HepG2 (cell line): ENCODE data around the gene AHSG. TPM values are rescaled to one million over a fixed set of nuclear protein-coding genes. Genes with fewer than 3 reads are reported as not detected.

Experiments used
- AFF4 ChIP-seq: sonication (generic); formaldehyde crosslinking; IDR thresholded peaks from 2 replicates; pipeline ENCODE4 v1.4.0; 2020; ENCODE audit warnings: missing genetic modification reagents
- CBFB ChIP-seq: sonication (generic); formaldehyde crosslinking; IDR thresholded peaks from 2 replicates; pipeline ENCODE4 v1.4.0; 2020; ENCODE audit warnings: missing genetic modification reagents
- CBX1 ChIP-seq: IDR thresholded peaks from one replicate; pipeline ENCODE4 v1.6.1; 2016; ENCODE audit warnings: antibody characterized with exemption, low read depth
- ELF3 ChIP-seq: IDR thresholded peaks from 2 replicates; pipeline ENCODE4 v1.6.1; 2016; ENCODE audit warnings: missing genetic modification reagents, missing compliant biosample characterization
- FIP1L1 ChIP-seq: fragments of 200-400 bp; formaldehyde crosslinking; IDR thresholded peaks from 2 replicates; pipeline ENCODE4 v1.6.1; 2018; ENCODE audit warnings: low read depth, mild to moderate bottlenecking, low read length, moderate library complexity, borderline replicate concordance; ENCODE audit not compliant: insufficient read depth
- FOXO1 ChIP-seq: sonication (generic); formaldehyde crosslinking; IDR thresholded peaks from 2 replicates; pipeline ENCODE4 v1.4.0; 2020; ENCODE audit warnings: missing genetic modification reagents
- HOMEZ ChIP-seq: IDR thresholded peaks from 2 replicates; pipeline ENCODE4 v1.6.1; 2016; ENCODE audit warnings: low read depth
- JUNB ChIP-seq: sonication (generic); formaldehyde crosslinking; IDR thresholded peaks from 2 replicates; pipeline ENCODE4 v1.8.0; 2022; ENCODE audit warnings: missing genetic modification reagents, mild to moderate bottlenecking, borderline replicate concordance
- JUND ChIP-seq: sonication (generic); formaldehyde crosslinking; IDR thresholded peaks from 2 replicates; pipeline ENCODE4 v1.8.0; 2022; ENCODE audit warnings: mild to moderate bottlenecking, missing genetic modification reagents
- MEIS1 ChIP-seq: sonication (generic); formaldehyde crosslinking; IDR thresholded peaks from 2 replicates; pipeline ENCODE4 v1.9.0; 2021; ENCODE audit warnings: mild to moderate bottlenecking, missing genetic modification reagents, moderate library complexity, borderline replicate concordance
- PTBP1 ChIP-seq: fragments of 200-400 bp; formaldehyde crosslinking; IDR thresholded peaks from 2 replicates; pipeline ENCODE4 v1.6.1; 2018; ENCODE audit warnings: low read length, low read depth; ENCODE audit not compliant: poor library complexity, severe bottlenecking
- ZNF10 ChIP-seq: sonication (generic); formaldehyde crosslinking; IDR thresholded peaks from 2 replicates; pipeline ENCODE4 v1.4.0; 2020; ENCODE audit warnings: mild to moderate bottlenecking, low read depth, missing genetic modification reagents, borderline replicate concordance
- ZNF709 ChIP-seq: sonication (generic); formaldehyde crosslinking; IDR thresholded peaks from 2 replicates; pipeline ENCODE4 v1.5.0; 2020; ENCODE audit warnings: mild to moderate bottlenecking, missing genetic modification reagents
- polyA plus RNA-seq, 8 experiments: library from polyadenylated mRNA; depleted of rRNA in 3 of 8; stranded (reverse) in 7 of 8; unstranded in 1 of 8; fragments of >200 nt; fragmentation: Illumina TruSeq in 4 of 8; extraction: Trizol in 4 of 8; gene quantifications; 2 replicates each; pipeline versions ENCODE4 v1.2.1 to v1.2.3, GENCODE V29; 2011 to 2016; ENCODE audit warnings: low read depth in 4 of 8, missing spikeins in 1 of 8, mixed read lengths in 1 of 8; ENCODE audit not compliant: insufficient read depth in 1 of 8
- total RNA-seq, 5 experiments: library from RNA; depleted of rRNA; stranded (reverse); fragments of >200 nt; fragmentation: Illumina TruSeq; extraction: Trizol; gene quantifications; 2 replicates each; pipeline ENCODE4 v1.2.3, GENCODE V29; 2016; ENCODE audit warnings: low read depth in 1 of 5
- TF ChIP-seq, protein P1 (sequence below): sonication (generic); formaldehyde crosslinking; IDR thresholded peaks from 2 replicates; pipeline ENCODE4 v1.4.0; 2020; ENCODE audit warnings: mild to moderate bottlenecking, missing genetic modification reagents

The AHSG gene
- total and polyA plus RNA-seq, 2 of the 13 experiments (the other 11 are each of a cell fraction or from before 2014, with no cell fraction given), result 2,043 to 19,152 TPM

- TF ChIP-seq FOXO1, result peak; percentile 27; the same call in 1 of the 2 replicates
- TF ChIP-seq, protein P1, sequence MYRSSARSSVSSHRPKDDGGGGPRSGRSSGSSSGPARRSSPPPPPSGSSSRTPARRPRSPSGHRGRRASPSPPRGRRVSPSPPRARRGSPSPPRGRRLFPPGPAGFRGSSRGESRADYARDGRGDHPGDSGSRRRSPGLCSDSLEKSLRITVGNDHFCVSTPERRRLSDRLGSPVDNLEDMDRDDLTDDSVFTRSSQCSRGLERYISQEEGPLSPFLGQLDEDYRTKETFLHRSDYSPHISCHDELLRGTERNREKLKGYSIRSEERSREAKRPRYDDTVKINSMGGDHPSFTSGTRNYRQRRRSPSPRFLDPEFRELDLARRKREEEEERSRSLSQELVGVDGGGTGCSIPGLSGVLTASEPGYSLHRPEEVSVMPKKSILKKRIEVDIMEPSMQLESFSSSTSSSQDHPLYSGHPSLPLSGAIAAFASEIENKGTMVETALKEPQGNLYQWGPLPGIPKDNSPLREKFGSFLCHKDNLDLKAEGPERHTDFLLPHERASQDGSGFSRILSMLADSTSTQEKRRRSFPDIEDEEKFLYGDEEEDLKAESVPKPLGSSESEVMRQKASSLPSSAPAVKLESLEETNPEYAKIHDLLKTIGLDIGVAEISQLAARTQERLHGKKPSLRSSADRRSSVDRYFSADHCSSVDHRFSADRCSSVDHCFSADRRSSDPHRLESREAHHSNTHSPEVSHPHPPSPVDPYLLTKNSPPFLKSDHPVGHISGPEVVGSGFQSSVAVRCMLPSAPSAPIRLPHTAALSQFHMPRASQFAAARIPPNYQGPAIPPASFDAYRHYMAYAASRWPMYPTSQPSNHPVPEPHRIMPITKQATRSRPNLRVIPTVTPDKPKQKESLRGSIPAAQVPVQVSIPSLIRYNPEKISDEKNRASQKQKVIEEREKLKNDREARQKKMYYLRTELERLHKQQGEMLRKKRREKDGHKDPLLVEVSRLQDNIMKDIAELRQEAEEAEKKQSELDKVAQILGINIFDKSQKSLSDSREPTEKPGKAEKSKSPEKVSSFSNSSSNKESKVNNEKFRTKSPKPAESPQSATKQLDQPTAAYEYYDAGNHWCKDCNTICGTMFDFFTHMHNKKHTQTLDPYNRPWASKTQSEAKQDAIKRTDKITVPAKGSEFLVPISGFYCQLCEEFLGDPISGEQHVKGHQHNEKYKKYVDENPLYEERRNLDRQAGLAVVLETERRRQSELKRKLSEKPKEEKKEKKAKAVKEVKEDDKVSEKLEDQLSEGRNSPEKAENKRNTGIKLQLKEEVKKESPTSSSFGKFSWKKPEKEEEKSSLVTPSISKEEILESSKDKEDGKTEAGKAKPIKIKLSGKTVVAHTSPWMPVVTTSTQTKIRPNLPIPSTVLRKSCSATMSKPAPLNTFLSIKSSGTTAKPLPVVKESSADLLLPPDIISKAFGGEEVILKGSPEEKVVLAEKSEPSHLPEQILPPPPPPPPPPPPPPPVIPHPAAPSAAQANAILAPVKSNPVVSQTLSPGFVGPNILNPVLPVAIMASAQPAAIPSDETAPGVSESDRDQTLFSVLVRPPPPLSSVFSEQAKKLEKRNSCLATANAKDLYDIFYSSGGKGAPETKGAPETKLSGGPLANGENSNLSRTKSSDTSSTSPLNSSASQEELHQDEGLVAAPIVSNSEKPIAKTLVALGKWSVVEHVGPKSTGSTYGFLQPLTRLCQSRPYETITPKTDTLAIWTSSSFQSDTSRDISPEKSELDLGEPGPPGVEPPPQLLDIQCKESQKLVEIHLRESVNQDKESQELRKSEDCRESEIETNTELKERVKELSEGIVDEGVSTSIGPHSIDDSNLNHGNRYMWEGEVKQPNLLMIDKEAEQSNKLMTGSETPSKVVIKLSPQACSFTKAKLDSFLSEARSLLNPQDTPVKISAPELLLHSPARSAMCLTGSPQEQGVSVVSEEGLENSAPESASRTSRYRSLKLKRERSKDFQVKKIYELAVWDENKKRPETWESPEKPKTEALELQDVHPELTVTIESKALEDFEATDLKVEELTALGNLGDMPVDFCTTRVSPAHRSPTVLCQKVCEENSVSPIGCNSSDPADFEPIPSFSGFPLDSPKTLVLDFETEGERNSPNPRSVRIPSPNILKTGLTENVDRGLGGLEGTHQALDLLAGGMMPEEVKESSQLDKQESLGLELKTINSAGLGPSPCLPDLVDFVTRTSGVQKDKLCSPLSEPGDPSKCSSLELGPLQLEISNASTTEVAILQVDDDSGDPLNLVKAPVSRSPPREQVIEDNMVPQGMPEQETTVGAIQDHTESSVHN (CRISPR knock-in tag), result peak; percentile 96
- peak; percentile 10; the same call in 1 of the 2 replicates for TF ChIP-seq FIP1L1
- TF ChIP-seq HOMEZ (CRISPR knock-in tag), result 0 out of 2 replicates have a peak, but pooled peaks have one; percentile 5
- TF ChIP-seq ZNF10 (CRISPR knock-in tag), result no peak
- peak; percentile 31 for TF ChIP-seq CBX1
- no peak for TF ChIP-seq PTBP1
- peak; percentile 36; the same call in 1 of the 2 replicates for TF ChIP-seq ZNF709 (CRISPR knock-in tag)
- peak; percentile 28; the same call in 1 of the 2 replicates for TF ChIP-seq AFF4 (CRISPR knock-in tag)
- no peak for TF ChIP-seq JUND (CRISPR knock-in tag)
- peak; percentile 71 for TF ChIP-seq ELF3
- no peak; the same call in 1 of the 2 replicates for TF ChIP-seq JUNB (CRISPR knock-in tag)
- no peak for TF ChIP-seq CBFB (CRISPR knock-in tag)
- TF ChIP-seq MEIS1 (CRISPR knock-in tag), result peak; percentile 49; the same call in 1 of the 2 replicates
Observed at GRCh38 chr3:186614597-186615483, 2.0 kb downstream of the AHSG start (continued).
